Measurements from ENCODE around the gene POLE4.

The POLE4 gene

GRCh38 chr2:74958274-74959105, at the start of gene POLE4:
Gene POLE4, plus strand, starts transcription at chr2:74958643. Its CDS starts 37 bp downstream, at chr2:74958680.
- peak; percentile 83 for DNase-seq

GRCh38 chr2:74908748-74909444, 49.5 kb upstream of the POLE4 start:
- DNase-seq: no peak

- DNase-seq: no peak
Observed at GRCh38 chr2:74910245-74910644, 48.2 kb upstream of the POLE4 start.

- DNase-seq: no peak
Observed at GRCh38 chr2:74911061-74911460, 47.4 kb upstream of the POLE4 start.

GRCh38 chr2:74915743-74916142, 42.7 kb upstream of the POLE4 start:
- DNase-seq: peak; percentile 28

GRCh38 chr2:74916394-74916793, 42.0 kb upstream of the POLE4 start:
- no peak for DNase-seq

- no peak for DNase-seq
Observed at GRCh38 chr2:74917702-74918619, 40.5 kb upstream of the POLE4 start.

GRCh38 chr2:74919827-74920226, 38.6 kb upstream of the POLE4 start:
- peak; percentile 47 for DNase-seq

- no peak for DNase-seq
Observed at GRCh38 chr2:74921236-74921736, 37.2 kb upstream of the POLE4 start.

- peak; percentile 88 for DNase-seq
Observed at GRCh38 chr2:74922592-74923227, 35.7 kb upstream of the POLE4 start.

GRCh38 chr2:74924463-74925265, 33.8 kb upstream of the POLE4 start:
- no peak for DNase-seq

GRCh38 chr2:74925361-74925786, 33.1 kb upstream of the POLE4 start:
- DNase-seq: no peak

GRCh38 chr2:74927621-74928020, 30.8 kb upstream of the POLE4 start:
- DNase-seq: no peak

- no peak for DNase-seq
Observed at GRCh38 chr2:74930811-74931486, 27.5 kb upstream of the POLE4 start.

- DNase-seq: no peak
Observed at GRCh38 chr2:74931940-74932339, 26.5 kb upstream of the POLE4 start.

GRCh38 chr2:74935975-74936391, 22.5 kb upstream of the POLE4 start:
- DNase-seq: no peak

GRCh38 chr2:74937221-74937880, 21.1 kb upstream of the POLE4 start:
- DNase-seq: no peak

GRCh38 chr2:74938264-74938663, 20.2 kb upstream of the POLE4 start:
- DNase-seq: no peak

- no peak for DNase-seq
Observed at GRCh38 chr2:74939919-74940812, 18.3 kb upstream of the POLE4 start.

Measured in inflammatory macrophage treated with lipopolysaccharide for 4 hours (primary cell).